NK-92 treated with Interleukin-12 subunit alpha and Interleukin-12 subunit beta, amount 100 ng/mL, for 24 hours (cell line): Measurements from ENCODE around the gene LCE1D.
A peak's percentile ranks its signal among the peaks of the same experiment; 100 is the strongest.

Experiments used
- DNase-seq: peaks from one replicate; lab custom pipeline; 2025; lab: John Stamatoyannopoulos, UW

Gene LCE1D, protein sequence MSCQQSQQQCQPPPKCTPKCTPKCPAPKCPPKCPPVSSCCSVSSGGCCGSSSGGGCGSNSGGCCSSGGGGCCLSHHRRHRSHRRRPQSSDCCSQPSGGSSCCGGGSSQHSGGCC

DNA sequence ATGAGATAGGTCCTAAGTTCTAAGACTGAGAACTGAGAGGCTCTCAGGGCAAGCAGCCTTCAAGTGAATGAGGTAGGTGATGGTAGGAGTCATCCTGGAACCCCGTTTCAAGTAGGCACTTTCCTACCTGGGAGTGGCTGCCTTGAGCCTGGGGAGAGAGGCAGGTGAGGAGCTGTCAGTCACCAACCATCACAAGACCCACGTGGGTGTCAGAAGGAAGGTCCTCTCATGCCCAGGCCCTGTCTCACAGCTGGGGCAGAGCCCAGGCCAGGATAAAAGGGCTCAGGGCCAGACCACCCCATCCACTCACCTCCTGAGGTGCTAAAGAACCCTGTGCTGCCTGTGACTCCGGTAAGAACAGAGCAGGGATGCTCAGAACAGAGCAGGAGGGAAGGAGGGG lies at the start of gene LCE1D:
Gene LCE1D, plus strand, starts transcription at position 301 of the 400 bp plus-strand sequence. CDS start 1,074 bp downstream, outside the sequence.
- no peak for DNase-seq

DNA sequence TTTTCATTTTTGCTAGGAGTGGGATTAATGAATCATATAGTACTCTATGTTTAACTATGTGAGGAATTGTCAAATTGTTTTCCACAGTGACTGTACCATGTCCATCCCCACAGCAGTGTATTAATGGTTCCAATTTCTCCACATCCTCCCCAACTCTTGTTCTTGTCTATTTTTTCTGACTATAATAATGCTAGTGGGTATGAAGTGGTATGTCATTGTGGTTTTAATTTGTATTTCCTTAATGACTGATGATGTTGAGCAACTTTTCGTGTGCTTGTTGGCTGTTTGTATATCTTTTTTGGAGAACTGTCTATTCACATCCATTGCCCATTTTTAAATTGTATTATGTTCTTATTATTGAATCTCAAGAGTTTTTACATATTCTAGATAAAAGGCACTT lies 48.7 kb upstream of the LCE1D start:
- DNase-seq: no peak

DNA sequence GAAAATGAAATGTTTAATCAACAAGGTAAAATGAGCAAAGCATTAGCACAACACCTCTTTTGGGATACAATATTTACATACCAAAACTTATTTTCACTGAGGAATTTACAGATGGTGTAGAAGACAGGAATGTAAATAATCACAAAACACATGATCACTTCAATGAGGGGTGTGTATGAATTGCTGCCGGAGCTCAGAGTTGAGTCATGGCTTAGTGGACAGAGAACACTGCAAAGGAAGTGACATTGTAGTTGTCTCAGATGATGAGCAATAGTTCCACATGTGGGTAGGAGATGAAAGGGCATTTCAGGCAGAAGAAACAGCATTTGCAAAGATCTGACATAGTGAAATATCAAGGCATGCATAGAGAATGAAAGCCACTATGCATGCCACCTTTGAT lies 44.3 kb upstream of the LCE1D start:
- peak; percentile 15 for DNase-seq

DNA sequence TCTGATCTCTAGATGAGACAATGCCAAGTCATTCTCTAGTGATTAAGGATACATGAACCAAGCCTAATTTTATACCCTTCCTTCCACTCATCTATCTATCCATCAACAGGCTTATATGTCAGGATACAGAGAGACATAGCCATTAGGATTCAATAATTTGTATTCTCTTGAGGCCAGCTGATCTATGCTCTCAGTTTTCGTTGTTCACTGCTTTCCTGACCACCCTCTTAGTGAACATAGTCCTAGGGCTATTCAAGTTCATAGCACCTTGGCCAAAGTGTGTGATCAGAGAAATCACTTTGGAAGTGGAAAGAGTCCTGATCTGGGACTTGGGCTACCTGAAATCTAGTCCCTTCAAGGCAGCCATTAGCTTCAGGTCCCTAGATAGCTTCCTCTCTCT lies 42.9 kb upstream of the LCE1D start:
- no peak for DNase-seq

DNA sequence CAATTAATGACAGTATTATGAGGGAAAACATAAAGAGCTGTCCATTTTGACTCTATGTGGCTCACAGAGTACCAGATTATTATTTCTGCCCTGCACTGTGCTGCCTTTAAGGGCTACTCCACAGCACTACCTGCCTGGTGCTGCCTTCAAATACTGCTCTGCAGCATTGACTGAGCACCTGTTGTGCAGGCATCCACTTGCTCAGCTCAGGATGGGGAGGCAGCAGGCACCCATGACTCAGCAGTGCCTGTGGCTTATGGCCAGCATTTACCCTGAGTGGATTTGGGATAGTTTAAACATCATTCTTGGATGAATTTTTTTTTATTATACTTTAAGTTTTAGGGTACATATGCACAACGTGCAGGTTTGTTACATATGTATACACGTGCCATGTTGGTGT lies 39.6 kb upstream of the LCE1D start:
- DNase-seq: no peak

DNA sequence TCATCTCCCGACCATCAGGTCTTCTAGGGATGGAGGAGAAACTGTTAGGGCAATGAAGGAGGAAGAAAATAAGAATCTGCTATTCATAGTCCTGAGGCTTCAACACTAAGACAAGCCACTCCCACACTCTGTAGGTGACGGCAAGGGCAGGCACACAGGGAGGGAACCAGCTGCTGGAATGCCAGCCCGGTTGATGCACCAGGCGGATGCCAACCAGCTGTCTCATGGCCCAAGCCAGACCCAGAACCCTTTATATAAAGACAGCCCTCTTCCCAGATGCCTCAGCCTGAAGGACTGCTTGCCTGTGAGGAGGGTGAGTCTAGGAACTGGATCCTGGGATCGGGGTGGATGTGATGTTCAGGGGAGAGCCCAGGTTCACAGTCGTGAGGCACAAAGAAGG lies 38.8 kb upstream of the LCE1D start, which contains the start of gene KPRP:
Gene KPRP, plus strand, starts transcription at position 279 of the 400 bp plus-strand sequence. CDS start 1,564 bp downstream, outside the sequence.
- no peak for DNase-seq

DNA sequence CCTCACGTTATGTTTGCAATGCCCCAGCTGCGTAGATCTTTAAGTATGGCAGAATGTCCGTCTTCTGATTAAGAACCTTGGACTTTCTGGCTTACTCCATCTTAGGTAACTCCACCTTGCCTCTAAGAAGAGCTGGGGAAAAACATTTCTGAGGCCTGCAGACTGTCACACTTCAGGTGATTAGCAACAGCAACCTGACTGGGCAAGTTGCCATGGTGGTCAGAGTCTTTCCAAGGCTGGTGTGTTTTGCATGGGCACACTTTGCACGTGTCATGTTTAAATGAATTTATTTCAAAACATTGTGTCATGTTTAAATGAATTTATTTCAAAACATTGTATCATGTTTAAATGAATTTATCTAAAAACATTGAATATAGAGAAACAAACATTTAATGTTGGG lies 37.9 kb upstream of the LCE1D start:
- no peak for DNase-seq

DNA sequence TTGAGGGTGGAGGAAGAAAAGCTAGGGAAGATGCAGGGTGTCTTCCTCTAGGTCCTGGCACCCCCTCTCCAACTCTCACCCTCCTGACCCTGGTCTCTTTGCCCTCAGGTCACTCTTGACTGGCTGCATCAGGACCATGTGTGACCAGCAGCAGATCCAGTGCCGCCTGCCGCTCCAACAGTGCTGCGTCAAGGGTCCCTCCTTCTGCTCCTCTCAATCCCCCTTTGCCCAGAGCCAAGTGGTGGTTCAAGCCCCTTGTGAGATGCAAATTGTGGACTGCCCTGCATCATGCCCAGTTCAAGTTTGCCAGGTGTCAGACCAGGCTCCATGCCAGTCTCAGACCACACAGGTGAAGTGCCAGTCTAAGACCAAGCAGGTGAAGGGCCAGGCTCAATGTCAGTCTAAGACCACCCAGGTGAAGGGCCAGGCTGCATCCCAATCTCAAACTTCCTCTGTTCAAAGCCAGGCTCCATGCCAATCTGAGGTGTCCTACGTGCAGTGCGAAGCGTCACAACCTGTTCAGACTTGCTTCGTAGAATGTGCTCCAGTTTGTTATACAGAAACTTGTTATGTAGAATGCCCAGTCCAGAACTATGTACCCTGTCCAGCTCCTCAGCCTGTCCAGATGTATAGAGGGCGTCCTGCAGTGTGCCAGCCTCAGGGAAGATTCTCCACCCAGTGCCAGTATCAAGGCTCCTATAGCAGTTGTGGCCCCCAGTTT lies 36.9 kb upstream of the LCE1D start:
- no peak for DNase-seq

DNA sequence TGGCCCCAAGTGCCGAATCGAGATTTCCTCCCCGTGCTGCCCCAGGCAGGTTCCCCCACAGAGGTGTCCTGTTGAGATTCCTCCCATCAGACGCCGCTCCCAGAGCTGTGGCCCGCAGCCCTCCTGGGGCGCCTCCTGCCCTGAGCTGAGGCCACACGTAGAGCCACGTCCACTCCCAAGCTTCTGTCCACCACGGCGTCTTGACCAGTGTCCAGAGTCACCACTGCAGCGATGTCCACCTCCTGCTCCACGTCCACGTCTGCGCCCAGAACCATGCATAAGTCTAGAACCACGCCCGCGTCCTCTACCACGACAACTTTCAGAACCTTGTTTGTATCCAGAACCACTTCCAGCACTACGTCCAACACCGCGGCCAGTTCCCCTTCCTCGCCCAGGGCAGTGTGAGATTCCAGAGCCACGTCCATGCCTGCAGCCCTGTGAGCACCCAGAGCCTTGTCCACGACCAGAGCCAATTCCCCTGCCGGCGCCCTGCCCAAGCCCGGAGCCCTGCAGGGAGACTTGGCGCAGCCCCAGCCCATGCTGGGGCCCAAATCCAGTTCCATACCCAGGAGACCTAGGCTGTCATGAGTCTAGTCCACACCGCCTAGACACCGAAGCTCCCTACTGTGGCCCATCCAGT lies 35.9 kb upstream of the LCE1D start:
- DNase-seq: no peak

DNA sequence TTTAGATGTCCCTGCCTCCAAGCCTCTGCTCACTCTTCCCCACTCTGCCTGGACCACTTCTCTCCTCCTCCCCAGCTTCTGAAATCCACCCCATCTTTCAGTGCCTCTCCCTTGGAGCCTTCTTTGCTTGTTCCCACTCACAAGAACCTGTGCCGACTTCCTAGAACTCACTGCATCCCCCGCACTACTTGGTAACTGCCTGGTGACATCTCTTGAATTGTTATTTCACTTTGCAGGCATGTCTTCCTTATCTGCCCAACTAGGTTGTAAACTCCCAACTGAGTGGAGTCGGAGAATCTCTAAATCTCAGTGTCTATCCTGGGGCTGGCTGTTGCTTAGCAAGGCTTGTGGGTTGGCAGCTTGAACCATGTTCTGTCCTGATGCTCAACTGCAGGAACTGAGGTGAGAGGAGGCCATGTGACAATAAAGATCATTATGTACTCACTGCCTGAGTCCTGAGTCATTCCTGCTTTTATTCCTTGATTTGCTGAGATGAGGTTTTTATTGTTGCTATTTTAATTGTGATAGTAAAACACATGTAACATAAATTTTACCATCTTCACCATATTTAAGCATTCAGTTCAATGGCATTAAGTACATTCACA lies 34.8 kb upstream of the LCE1D start:
- no peak for DNase-seq

DNA sequence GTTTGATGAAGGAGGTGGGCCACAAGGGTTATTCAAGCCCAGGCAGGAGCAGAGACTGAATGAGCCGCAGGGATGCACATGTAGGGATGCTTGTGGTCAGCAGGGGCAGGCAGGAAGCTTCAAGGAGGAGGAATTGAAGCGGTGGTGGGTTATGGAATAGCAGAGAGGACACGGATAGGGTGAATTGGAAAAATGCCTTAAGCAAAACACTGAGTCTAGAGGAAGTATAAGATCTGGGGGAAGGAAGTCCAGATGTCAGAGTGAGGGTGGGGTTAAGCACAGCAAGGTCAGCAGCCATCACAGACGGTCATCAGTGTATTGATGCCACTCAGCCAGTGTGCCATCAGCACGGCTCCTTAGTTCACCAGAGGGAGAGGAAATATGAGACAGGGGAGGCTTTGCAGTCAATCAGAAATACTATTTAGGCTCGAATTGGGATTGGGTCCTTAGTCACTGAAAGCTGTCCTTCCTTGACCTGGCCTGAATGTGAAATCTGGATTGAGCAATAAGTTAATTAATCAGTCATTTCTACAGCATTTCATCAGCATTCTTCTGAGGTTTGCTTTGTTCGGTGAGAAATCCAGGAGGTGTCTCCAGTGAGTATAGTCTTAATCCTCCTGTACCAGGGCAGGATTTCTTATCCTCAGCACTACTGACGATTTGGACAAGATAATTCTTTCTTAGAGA lies 27.5 kb upstream of the LCE1D start:
- no peak for DNase-seq

DNA sequence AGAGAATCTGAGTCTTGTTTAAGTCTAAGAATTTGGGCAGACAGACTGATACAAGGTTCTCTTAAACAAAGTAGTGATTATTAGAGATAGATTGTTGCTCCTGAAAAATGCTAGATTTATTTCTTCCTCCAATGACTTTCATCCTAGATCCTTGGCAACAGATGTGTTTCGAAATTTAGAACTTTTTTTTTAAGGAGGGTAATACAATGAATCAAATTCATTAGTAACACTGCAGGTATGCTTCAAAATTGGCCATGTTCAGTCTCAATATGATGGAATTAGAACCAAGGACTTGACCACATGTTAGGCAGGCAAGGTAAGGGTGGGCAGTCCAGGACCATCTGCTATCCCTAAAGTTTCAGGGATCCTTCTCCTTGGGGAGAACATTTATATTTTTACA lies 26.1 kb upstream of the LCE1D start:
- DNase-seq: no peak

DNA sequence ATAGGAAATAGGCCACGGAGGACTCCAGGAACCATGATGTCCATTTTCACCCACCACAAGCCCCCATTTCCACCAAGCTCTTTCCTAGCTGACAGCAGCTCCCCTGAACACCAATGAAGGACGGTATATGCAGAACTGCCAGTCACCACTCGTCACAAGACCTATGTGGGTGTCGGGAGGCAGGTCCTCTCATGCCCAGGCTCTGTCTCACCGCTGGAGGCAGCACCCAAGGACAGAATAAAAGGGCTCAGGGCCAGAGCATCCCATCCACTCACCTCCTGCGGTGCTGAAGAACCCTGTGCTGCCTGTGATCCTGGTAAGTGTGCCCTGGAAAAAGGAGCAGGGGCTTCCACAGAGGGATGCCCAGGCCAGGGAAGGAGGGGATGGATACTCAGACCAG lies 21.6 kb upstream of the LCE1D start, which contains the start of gene LCE1F:
Gene LCE1F, plus strand, starts transcription at position 266 of the 400 bp plus-strand sequence. CDS start 1,232 bp downstream, outside the sequence.
- DNase-seq: no peak

DNA sequence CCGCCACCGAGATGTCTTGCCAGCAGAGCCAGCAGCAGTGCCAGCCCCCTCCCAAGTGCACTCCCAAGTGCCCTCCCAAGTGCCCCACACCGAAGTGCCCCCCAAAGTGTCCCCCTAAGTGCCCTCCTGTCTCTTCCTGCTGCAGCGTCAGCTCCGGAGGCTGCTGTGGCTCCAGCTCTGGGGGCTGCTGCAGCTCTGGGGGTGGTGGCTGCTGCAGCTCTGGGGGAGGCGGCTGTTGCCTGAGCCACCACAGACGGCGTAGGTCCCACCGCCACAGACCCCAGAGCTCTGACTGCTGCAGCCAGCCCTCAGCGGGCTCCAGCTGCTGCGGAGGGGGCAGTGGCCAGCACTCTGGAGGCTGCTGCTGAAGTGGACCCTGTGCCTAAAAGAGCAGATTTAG lies 20.2 kb upstream of the LCE1D start:
- no peak for DNase-seq

DNA sequence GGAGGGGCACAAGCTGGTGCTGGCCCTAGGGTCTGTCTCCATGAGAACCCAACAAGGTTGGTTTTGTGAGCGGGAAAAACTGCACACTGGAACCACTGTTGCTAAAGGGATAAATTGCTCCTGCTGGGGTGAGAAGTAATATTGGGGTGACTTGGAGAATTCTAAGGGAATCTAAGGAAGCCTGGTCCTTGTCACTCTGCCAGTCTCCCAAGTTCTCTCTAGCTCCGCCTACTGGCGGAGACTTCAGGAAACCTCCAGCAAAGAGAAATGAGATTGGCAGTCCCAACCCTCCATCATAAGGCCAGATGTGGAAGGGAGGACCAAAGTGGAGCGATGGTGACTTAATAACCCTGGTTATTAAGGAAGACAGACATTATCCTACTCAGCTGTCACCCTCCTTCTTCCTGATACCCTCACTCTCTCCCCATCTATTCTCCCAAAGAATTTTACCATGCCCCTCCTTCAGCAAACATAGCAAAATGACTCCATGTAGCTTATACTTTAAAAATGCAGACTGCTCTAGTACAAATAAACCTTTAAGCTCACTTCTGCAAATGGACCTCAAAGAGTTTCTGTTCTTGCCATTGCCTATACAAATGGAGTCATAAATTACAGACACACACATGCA lies 18.9 kb upstream of the LCE1D start:
- DNase-seq: no peak

DNA sequence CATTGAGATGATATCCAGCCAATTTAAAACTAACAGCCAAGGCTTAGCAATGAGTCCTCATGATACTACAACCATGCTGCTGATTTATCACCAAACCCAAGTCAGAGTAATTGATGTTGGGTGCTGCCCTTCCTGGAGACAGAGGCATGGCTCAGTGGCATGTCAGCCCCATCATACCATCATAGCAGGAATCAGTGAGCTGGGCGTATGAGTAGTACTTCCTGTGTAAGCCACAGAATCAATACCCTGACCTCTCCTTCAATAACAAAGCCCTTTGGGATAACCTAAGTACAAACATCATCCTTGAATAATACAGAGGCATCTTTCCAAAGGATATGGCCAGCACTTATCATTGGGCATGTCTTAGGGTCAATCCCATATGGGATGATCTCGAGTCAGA lies 13.4 kb upstream of the LCE1D start:
- DNase-seq: no peak

DNA sequence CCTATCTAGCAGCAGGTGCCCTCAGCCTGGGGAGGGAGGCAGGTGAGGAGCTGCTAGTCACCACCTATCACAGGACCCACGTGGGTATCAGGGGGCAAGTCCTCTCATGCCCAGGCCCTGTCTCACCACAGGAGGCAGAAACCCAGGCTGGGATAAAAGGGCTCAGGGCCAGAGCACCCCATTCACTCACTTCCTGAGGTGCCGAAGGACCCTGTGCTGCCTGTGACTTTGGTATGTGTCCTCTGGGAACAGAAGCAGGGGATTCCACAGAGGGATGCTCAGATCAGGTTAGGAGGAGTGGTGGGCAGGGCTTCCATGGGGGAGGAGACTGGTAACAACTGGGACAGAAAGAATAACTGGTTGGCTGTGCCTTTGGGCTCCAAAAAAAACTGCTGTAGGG lies 10.4 kb upstream of the LCE1D start, which contains the start of gene LCE1E:
Gene LCE1E, plus strand, starts transcription at position 181 of the 400 bp plus-strand sequence. CDS start 1,043 bp downstream, outside the sequence.
- no peak for DNase-seq

DNA sequence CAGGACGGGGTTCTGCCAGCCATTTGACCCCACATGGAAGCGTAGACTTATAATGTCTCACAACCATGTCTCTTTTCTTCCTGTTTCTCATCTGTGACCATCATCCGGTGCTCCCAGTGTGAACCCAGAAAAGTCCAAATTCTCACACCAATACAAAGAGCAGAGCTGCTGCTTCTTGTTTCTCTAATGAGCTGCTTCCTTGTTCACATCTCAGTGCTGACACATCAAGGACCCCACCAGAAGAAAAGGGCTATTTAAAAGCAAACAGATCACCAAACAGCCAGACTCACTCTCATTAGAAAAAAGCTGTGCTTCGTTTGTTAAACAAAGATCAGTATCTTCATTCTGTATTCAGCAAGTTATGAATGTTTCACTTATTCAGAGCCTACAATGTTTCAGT lies 835 bp upstream of the LCE1D start:
- DNase-seq: no peak

DNA sequence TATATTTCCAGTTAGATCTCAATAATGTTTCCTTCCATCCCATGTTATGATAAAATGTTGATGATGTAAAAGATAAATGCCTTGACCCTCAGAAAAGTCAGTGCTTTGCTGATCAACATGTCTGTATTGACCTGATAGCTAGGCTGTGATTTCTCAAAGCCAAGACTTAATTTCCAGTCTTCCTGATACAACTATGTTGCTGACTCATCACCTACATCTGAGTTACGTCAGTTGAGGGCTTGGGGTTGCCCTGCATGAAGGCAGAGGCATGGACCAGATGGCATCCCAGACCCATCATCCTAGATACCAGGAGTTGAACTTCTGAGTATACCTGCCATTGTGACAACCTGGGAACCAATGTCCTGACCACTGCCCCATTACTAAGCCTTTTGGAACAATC lies 4.8 kb downstream of the LCE1D start:
- DNase-seq: no peak

DNA sequence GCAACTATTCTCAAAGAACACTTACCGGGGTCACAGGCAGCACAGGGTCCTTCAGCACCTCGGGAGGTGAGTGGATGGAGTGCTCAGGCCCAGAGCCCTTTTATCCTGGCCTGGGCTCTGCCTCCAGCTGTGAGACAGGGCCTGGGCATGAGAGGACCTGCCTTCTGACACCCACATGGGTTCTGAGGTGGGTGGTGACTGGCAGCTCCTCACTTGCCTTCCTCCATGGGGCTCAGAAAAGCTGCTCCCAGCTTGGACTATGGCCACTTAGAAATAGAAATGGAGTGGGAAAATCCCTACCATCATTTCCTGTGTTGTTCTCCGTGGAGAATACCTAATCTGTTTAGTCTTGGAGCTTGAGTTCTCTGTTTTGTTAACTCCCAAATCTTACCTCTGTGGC lies 10.1 kb downstream of the LCE1D start, which contains the start of gene LCE1C:
Gene LCE1C, minus strand, starts transcription at position 76 of the 400 bp plus-strand sequence. CDS start 1,173 bp downstream, outside the sequence.
- DNase-seq: no peak

DNA sequence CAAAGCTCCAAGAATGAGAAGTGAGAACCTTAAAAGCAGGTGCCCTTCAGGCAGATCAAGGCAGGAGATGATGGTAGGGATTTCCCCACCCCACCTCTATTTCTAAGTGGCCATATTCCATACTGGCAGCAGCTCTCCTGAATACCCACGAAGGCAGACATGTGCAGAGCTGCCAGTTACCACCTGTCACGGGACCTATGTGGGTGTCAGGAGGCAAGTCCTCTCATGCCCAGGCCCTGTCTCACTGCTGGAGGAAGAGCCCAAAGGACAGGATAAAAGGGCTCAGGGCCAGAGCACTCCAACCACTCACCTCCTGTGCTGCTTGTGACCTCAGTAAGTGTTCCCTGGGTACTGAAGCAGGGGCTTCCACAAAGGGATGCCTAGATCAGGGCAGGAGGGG lies 14.5 kb downstream of the LCE1D start:
- DNase-seq: no peak

DNA sequence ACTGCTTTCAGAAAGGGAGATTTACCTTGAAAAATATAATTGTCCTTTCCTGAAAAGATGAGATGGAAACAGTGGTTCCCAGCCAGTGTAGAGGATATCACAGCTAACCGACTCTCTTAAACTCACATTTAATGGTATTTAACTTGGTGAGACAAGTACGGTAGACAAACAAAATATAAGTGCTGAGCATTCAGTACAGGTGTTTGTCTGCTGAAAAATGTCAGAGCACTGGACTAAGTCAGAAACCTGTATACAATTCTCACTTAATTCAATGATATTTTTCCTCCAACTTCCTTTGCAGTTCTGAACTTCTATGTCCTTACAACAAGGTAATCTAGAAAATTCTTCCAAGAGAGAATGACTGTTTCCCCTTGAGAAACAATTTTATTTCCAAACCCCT lies 15.2 kb downstream of the LCE1D start, which contains the start of gene LCE1B:
Gene LCE1B, plus strand, starts transcription at position 301 of the 400 bp plus-strand sequence. CDS start 476 bp downstream, outside the sequence.
- DNase-seq: no peak
